Measurements from ENCODE around the gene ANP32B.

Gene ANP32B

GRCh38 chr9:98031935-98032334, 48.8 kb downstream of the ANP32B start:
- Histone ChIP-seq H3K4me3 (ENCODE audit: insufficient read depth in 1 of 2, low read depth in 1 of 2, low read length in 2 of 2) (no peak overlapping the region), H3K27ac (ENCODE audit: low read length, poor library complexity, severe bottlenecking) (no peak overlapping the region), H2BK12ac (ENCODE audit: low read length in 2 of 2) (no peak overlapping the region), H3K27me3 (ENCODE audit: control insufficient read depth in 1 of 2, insufficient read depth in 1 of 2, low read length in 2 of 2) (no peaks in the 10 kb centered on the region), H3K14ac (ENCODE audit: low read length in 2 of 2) (no peak overlapping the region), H3K23ac (ENCODE audit: low read length in 2 of 2) (no peak overlapping the region), H3K18ac (ENCODE audit: low read depth in 1 of 2, low read length in 2 of 2) (no peak overlapping the region), H3K4me2 (ENCODE audit: low read length, poor library complexity, severe bottlenecking) (no peak overlapping the region), H3K4me1 (ENCODE audit: control insufficient read depth, insufficient read depth, low read depth, low read length) (peaks cover 8% of the 10 kb centered on the region), H2BK5ac (ENCODE audit: low read depth, low read length, poor library complexity, severe bottlenecking) (no peak overlapping the region), H2BK120ac (ENCODE audit: low read depth, low read length) (no peak overlapping the region), H3K4ac (ENCODE audit: low read depth in 1 of 2, low read length in 2 of 2) (no peak overlapping the region), H2BK15ac (ENCODE audit: low read depth, poor library complexity, severe bottlenecking) (no peak overlapping the region), H2AFZ (ENCODE audit: low read depth, low read length) (no peak overlapping the region), H3K79me1 (replicated peaks; ENCODE audit: low read length, poor library complexity, severe bottlenecking) (no peaks in the 10 kb centered on the region), H3K9ac (ENCODE audit: low read length) (no peak overlapping the region), H3K36me3 (ENCODE audit: control insufficient read depth in 1 of 2, insufficient read depth in 2 of 2, low read depth in 1 of 2, low read length in 2 of 2) (no peaks in the 10 kb centered on the region), H3K9me3 (ENCODE audit: control insufficient read depth, low read length) (no peaks in the 10 kb centered on the region), H4K91ac (ENCODE audit: low read length) (no peak overlapping the region), H4K8ac (ENCODE audit: low read length) (no peak overlapping the region), H2AK5ac (ENCODE audit: low read length, severe bottlenecking) (no peak overlapping the region)
- WGBS, result 73% methylated on average over 1 of the region's 1 CpG
- peak; percentile 59 for DNase-seq

- DNase-seq, result peak; percentile 77
- Histone ChIP-seq H3K4me3 (ENCODE audit: insufficient read depth in 1 of 2, low read depth in 1 of 2, low read length in 2 of 2) (no peak overlapping the region), H2BK12ac (ENCODE audit: low read length in 2 of 2) (peak overlapping the region in 1 of 2 experiments; percentile 2), H3K27ac (ENCODE audit: low read length, poor library complexity, severe bottlenecking) (peak overlapping the region; percentile 63), H3K23ac (ENCODE audit: low read length in 2 of 2) (no peak overlapping the region), H3K4me2 (ENCODE audit: low read length, poor library complexity, severe bottlenecking) (no peak overlapping the region), H3K18ac (ENCODE audit: low read depth in 1 of 2, low read length in 2 of 2) (no peak overlapping the region), H2AFZ (ENCODE audit: low read depth, low read length) (no peak overlapping the region), H3K4ac (ENCODE audit: low read depth in 1 of 2, low read length in 2 of 2) (no peak overlapping the region), H3K14ac (ENCODE audit: low read length in 2 of 2) (no peak overlapping the region), H3K4me1 (ENCODE audit: control insufficient read depth, insufficient read depth, low read depth, low read length) (peaks cover 10% of the 10 kb centered on the region), H3K79me1 (replicated peaks; ENCODE audit: low read length, poor library complexity, severe bottlenecking) (no peaks in the 10 kb centered on the region), H2AK5ac (ENCODE audit: low read length, severe bottlenecking) (peak overlapping the region; percentile 30), H2BK15ac (ENCODE audit: low read depth, poor library complexity, severe bottlenecking) (no peak overlapping the region), H2BK5ac (ENCODE audit: low read depth, low read length, poor library complexity, severe bottlenecking) (no peak overlapping the region), H3K27me3 (ENCODE audit: control insufficient read depth in 1 of 2, insufficient read depth in 1 of 2, low read length in 2 of 2) (no peaks in the 10 kb centered on the region), H3K36me3 (ENCODE audit: control insufficient read depth in 1 of 2, insufficient read depth in 2 of 2, low read depth in 1 of 2, low read length in 2 of 2) (no peaks in the 10 kb centered on the region), H2BK120ac (ENCODE audit: low read depth, low read length) (no peak overlapping the region), H4K91ac (ENCODE audit: low read length) (no peak overlapping the region), H3K9ac (ENCODE audit: low read length) (no peak overlapping the region), H4K8ac (ENCODE audit: low read length) (no peak overlapping the region), H3K9me3 (ENCODE audit: control insufficient read depth, low read length) (no peaks in the 10 kb centered on the region)
- WGBS, result 52% methylated on average over 17 of the region's 20 CpGs
Measured at GRCh38 chr9:98034593-98035546, 51.7 kb downstream of the ANP32B start.

GRCh38 chr9:98037357-98037756, 54.2 kb downstream of the ANP32B start:
- Histone ChIP-seq H2BK5ac (ENCODE audit: low read depth, low read length, poor library complexity, severe bottlenecking) (no peak overlapping the region), H3K9ac (ENCODE audit: low read length) (no peak overlapping the region), H3K23ac (ENCODE audit: low read length in 2 of 2) (no peak overlapping the region), H4K8ac (ENCODE audit: low read length) (no peak overlapping the region), H3K9me3 (ENCODE audit: control insufficient read depth, low read length) (no peaks in the 10 kb centered on the region), H3K4me1 (ENCODE audit: control insufficient read depth, insufficient read depth, low read depth, low read length) (peaks cover 10% of the 10 kb centered on the region), H3K4me3 (ENCODE audit: insufficient read depth in 1 of 2, low read depth in 1 of 2, low read length in 2 of 2) (no peak overlapping the region), H2AK5ac (ENCODE audit: low read length, severe bottlenecking) (no peak overlapping the region), H2AFZ (ENCODE audit: low read depth, low read length) (no peak overlapping the region), H2BK12ac (ENCODE audit: low read length in 2 of 2) (no peak overlapping the region), H3K27me3 (ENCODE audit: control insufficient read depth in 1 of 2, insufficient read depth in 1 of 2, low read length in 2 of 2) (no peaks in the 10 kb centered on the region), H3K4me2 (ENCODE audit: low read length, poor library complexity, severe bottlenecking) (no peak overlapping the region), H2BK120ac (ENCODE audit: low read depth, low read length) (no peak overlapping the region), H3K14ac (ENCODE audit: low read length in 2 of 2) (no peak overlapping the region), H2BK15ac (ENCODE audit: low read depth, poor library complexity, severe bottlenecking) (no peak overlapping the region), H3K4ac (ENCODE audit: low read depth in 1 of 2, low read length in 2 of 2) (no peak overlapping the region), H3K18ac (ENCODE audit: low read depth in 1 of 2, low read length in 2 of 2) (no peak overlapping the region), H3K36me3 (ENCODE audit: control insufficient read depth in 1 of 2, insufficient read depth in 2 of 2, low read depth in 1 of 2, low read length in 2 of 2) (no peaks in the 10 kb centered on the region), H3K79me1 (replicated peaks; ENCODE audit: low read length, poor library complexity, severe bottlenecking) (no peaks in the 10 kb centered on the region), H3K27ac (ENCODE audit: low read length, poor library complexity, severe bottlenecking) (no peak overlapping the region), H4K91ac (ENCODE audit: low read length) (no peak overlapping the region)
- DNase-seq, result no peak

GRCh38 chr9:98038958-98039357, 55.8 kb downstream of the ANP32B start:
- Histone ChIP-seq H3K9me3 (ENCODE audit: control insufficient read depth, low read length) (no peaks in the 10 kb centered on the region), H3K4me2 (ENCODE audit: low read length, poor library complexity, severe bottlenecking) (no peak overlapping the region), H3K4ac (ENCODE audit: low read depth in 1 of 2, low read length in 2 of 2) (no peak overlapping the region), H3K27ac (ENCODE audit: low read length, poor library complexity, severe bottlenecking) (no peak overlapping the region), H3K79me1 (replicated peaks; ENCODE audit: low read length, poor library complexity, severe bottlenecking) (no peaks in the 10 kb centered on the region), H3K4me1 (ENCODE audit: control insufficient read depth, insufficient read depth, low read depth, low read length) (peaks cover 10% of the 10 kb centered on the region), H3K18ac (ENCODE audit: low read depth in 1 of 2, low read length in 2 of 2) (no peak overlapping the region), H2AK5ac (ENCODE audit: low read length, severe bottlenecking) (no peak overlapping the region), H4K91ac (ENCODE audit: low read length) (no peak overlapping the region), H3K36me3 (ENCODE audit: control insufficient read depth in 1 of 2, insufficient read depth in 2 of 2, low read depth in 1 of 2, low read length in 2 of 2) (no peaks in the 10 kb centered on the region), H2BK120ac (ENCODE audit: low read depth, low read length) (no peak overlapping the region), H2AFZ (ENCODE audit: low read depth, low read length) (no peak overlapping the region), H3K23ac (ENCODE audit: low read length in 2 of 2) (no peak overlapping the region), H3K14ac (ENCODE audit: low read length in 2 of 2) (no peak overlapping the region), H3K4me3 (ENCODE audit: insufficient read depth in 1 of 2, low read depth in 1 of 2, low read length in 2 of 2) (peak overlapping the region in 1 of 2 experiments; percentile 24), H2BK5ac (ENCODE audit: low read depth, low read length, poor library complexity, severe bottlenecking) (no peak overlapping the region), H3K9ac (ENCODE audit: low read length) (peak overlapping the region; percentile 53), H2BK15ac (ENCODE audit: low read depth, poor library complexity, severe bottlenecking) (no peak overlapping the region), H3K27me3 (ENCODE audit: control insufficient read depth in 1 of 2, insufficient read depth in 1 of 2, low read length in 2 of 2) (no peaks in the 10 kb centered on the region), H4K8ac (ENCODE audit: low read length) (no peak overlapping the region), H2BK12ac (ENCODE audit: low read length in 2 of 2) (no peak overlapping the region)
- no peak for DNase-seq
- WGBS, result 86% methylated on average over 8 of the region's 8 CpGs

Measured in mesenchymal stem cell (in vitro differentiated cells and primary cell).